ENCODE results near the gene SEMA3B.

Gene SEMA3B

GRCh38 chr3:50245831-50246516 is 23.0 kb upstream of the SEMA3B start:
- no peaks in the 10 kb centered on the region for H3K9me3 ChIP-seq (ENCODE audit: control insufficient read depth, insufficient read depth, low read length)
- H3K27ac ChIP-seq (ENCODE audit: low read length) = no peak overlapping the region
- no peak overlapping the region for H3K4me3 ChIP-seq (ENCODE audit: low read length)
- WGBS (ENCODE audit: insufficient coverage, insufficient read length) = no CpG with 5 or more reads among the region's 25 CpGs
- peaks cover 5% of the 10 kb centered on the region; the same call in 1 of the 2 replicates for H3K36me3 ChIP-seq (ENCODE audit: control insufficient read depth, insufficient read depth, low read length)
- no peak for DNase-seq (ENCODE audit: low read depth, low spot score)
- H3K27me3 ChIP-seq (ENCODE audit: control insufficient read depth, insufficient read depth, low read length) = no peaks in the 10 kb centered on the region
- H3K4me1 ChIP-seq (ENCODE audit: control insufficient read depth, insufficient read depth, low read length) = peaks cover 22% of the 10 kb centered on the region

GRCh38 chr3:50246517-50246954 is 22.4 kb upstream of the SEMA3B start:
- H3K27me3 ChIP-seq (ENCODE audit: control insufficient read depth, insufficient read depth, low read length) = no peaks in the 10 kb centered on the region
- H3K9me3 ChIP-seq (ENCODE audit: control insufficient read depth, insufficient read depth, low read length) = no peaks in the 10 kb centered on the region
- H3K4me1 ChIP-seq (ENCODE audit: control insufficient read depth, insufficient read depth, low read length) = peaks cover 20% of the 10 kb centered on the region
- no peak for DNase-seq (ENCODE audit: low read depth, low spot score)
- WGBS (ENCODE audit: insufficient coverage, insufficient read length) = no CpG with 5 or more reads among the region's 10 CpGs
- no peak overlapping the region for H3K4me3 ChIP-seq (ENCODE audit: low read length)
- H3K27ac ChIP-seq (ENCODE audit: low read length) = no peak overlapping the region
- H3K36me3 ChIP-seq (ENCODE audit: control insufficient read depth, insufficient read depth, low read length) = peaks cover 8% of the 10 kb centered on the region; the same call in 1 of the 2 replicates

GRCh38 chr3:50248387-50248786 is 20.6 kb upstream of the SEMA3B start:
- WGBS (ENCODE audit: insufficient coverage, insufficient read length) = no CpG with 5 or more reads among the region's 3 CpGs
- DNase-seq (ENCODE audit: low read depth, low spot score) = no peak
- Histone ChIP-seq H3K9me3 (ENCODE audit: control insufficient read depth, insufficient read depth, low read length) (no peaks in the 10 kb centered on the region), H3K27ac (ENCODE audit: low read length) (no peak overlapping the region), H3K4me3 (ENCODE audit: low read length) (no peak overlapping the region), H3K36me3 (ENCODE audit: control insufficient read depth, insufficient read depth, low read length) (peaks cover 17% of the 10 kb centered on the region), H3K4me1 (ENCODE audit: control insufficient read depth, insufficient read depth, low read length) (peaks cover 7% of the 10 kb centered on the region), H3K27me3 (ENCODE audit: control insufficient read depth, insufficient read depth, low read length) (no peaks in the 10 kb centered on the region)

- Histone ChIP-seq H3K36me3 (ENCODE audit: control insufficient read depth, insufficient read depth, low read length) (peaks cover 17% of the 10 kb centered on the region), H3K27ac (ENCODE audit: low read length) (no peak overlapping the region), H3K4me1 (ENCODE audit: control insufficient read depth, insufficient read depth, low read length) (peaks cover 7% of the 10 kb centered on the region), H3K9me3 (ENCODE audit: control insufficient read depth, insufficient read depth, low read length) (no peaks in the 10 kb centered on the region), H3K4me3 (ENCODE audit: low read length) (no peak overlapping the region), H3K27me3 (ENCODE audit: control insufficient read depth, insufficient read depth, low read length) (no peaks in the 10 kb centered on the region)
- no peak for DNase-seq (ENCODE audit: low read depth, low spot score)
- WGBS (ENCODE audit: insufficient coverage, insufficient read length) = no CpG with 5 or more reads among the region's 5 CpGs
Observed at GRCh38 chr3:50249457-50249856, 19.5 kb upstream of the SEMA3B start.

- H3K4me3 ChIP-seq (ENCODE audit: low read length) = no peak overlapping the region
- H3K4me1 ChIP-seq (ENCODE audit: control insufficient read depth, insufficient read depth, low read length) = peaks cover 5% of the 10 kb centered on the region
- H3K36me3 ChIP-seq (ENCODE audit: control insufficient read depth, insufficient read depth, low read length) = peaks cover 17% of the 10 kb centered on the region
- no peaks in the 10 kb centered on the region for H3K9me3 ChIP-seq (ENCODE audit: control insufficient read depth, insufficient read depth, low read length)
- no peak for DNase-seq (ENCODE audit: low read depth, low spot score)
- H3K27me3 ChIP-seq (ENCODE audit: control insufficient read depth, insufficient read depth, low read length) = no peaks in the 10 kb centered on the region
- WGBS (ENCODE audit: insufficient coverage, insufficient read length) = no CpG with 5 or more reads among the region's 4 CpGs
- no peak overlapping the region for H3K27ac ChIP-seq (ENCODE audit: low read length)
Observed at GRCh38 chr3:50250514-50250913, 18.4 kb upstream of the SEMA3B start.

- Histone ChIP-seq H3K27me3 (ENCODE audit: control insufficient read depth, insufficient read depth, low read length) (no peaks in the 10 kb centered on the region), H3K4me3 (ENCODE audit: low read length) (no peak overlapping the region), H3K9me3 (ENCODE audit: control insufficient read depth, insufficient read depth, low read length) (no peaks in the 10 kb centered on the region), H3K36me3 (ENCODE audit: control insufficient read depth, insufficient read depth, low read length) (peaks cover 19% of the 10 kb centered on the region), H3K4me1 (ENCODE audit: control insufficient read depth, insufficient read depth, low read length) (peaks cover 4% of the 10 kb centered on the region), H3K27ac (ENCODE audit: low read length) (no peak overlapping the region)
- no CpG with 5 or more reads among the region's 8 CpGs for WGBS (ENCODE audit: insufficient coverage, insufficient read length)
- no peak for DNase-seq (ENCODE audit: low read depth, low spot score)
Observed at GRCh38 chr3:50251220-50251619, 17.7 kb upstream of the SEMA3B start.

- Histone ChIP-seq H3K4me3 (ENCODE audit: low read length) (no peak overlapping the region), H3K27ac (ENCODE audit: low read length) (no peak overlapping the region), H3K9me3 (ENCODE audit: control insufficient read depth, insufficient read depth, low read length) (no peaks in the 10 kb centered on the region), H3K36me3 (ENCODE audit: control insufficient read depth, insufficient read depth, low read length) (peaks cover 33% of the 10 kb centered on the region), H3K27me3 (ENCODE audit: control insufficient read depth, insufficient read depth, low read length) (no peaks in the 10 kb centered on the region), H3K4me1 (ENCODE audit: control insufficient read depth, insufficient read depth, low read length) (peaks cover 4% of the 10 kb centered on the region; the same call in 1 of the 2 replicates)
- no CpG with 5 or more reads among the region's 8 CpGs for WGBS (ENCODE audit: insufficient coverage, insufficient read length)
- DNase-seq (ENCODE audit: low read depth, low spot score) = no peak
Observed at GRCh38 chr3:50254577-50255250, 14.2 kb upstream of the SEMA3B start.

- Histone ChIP-seq H3K4me1 (ENCODE audit: control insufficient read depth, insufficient read depth, low read length) (peaks cover 4% of the 10 kb centered on the region; the same call in 1 of the 2 replicates), H3K4me3 (ENCODE audit: low read length) (no peak overlapping the region), H3K9me3 (ENCODE audit: control insufficient read depth, insufficient read depth, low read length) (no peaks in the 10 kb centered on the region), H3K36me3 (ENCODE audit: control insufficient read depth, insufficient read depth, low read length) (peaks cover 32% of the 10 kb centered on the region), H3K27me3 (ENCODE audit: control insufficient read depth, insufficient read depth, low read length) (no peaks in the 10 kb centered on the region), H3K27ac (ENCODE audit: low read length) (no peak overlapping the region)
- no CpG with 5 or more reads among the region's 9 CpGs for WGBS (ENCODE audit: insufficient coverage, insufficient read length)
- DNase-seq (ENCODE audit: low read depth, low spot score) = no peak
Observed at GRCh38 chr3:50255251-50255615, 13.7 kb upstream of the SEMA3B start.

- H3K9me3 ChIP-seq (ENCODE audit: control insufficient read depth, insufficient read depth, low read length) = no peaks in the 10 kb centered on the region
- H3K27ac ChIP-seq (ENCODE audit: low read length) = no peak overlapping the region
- H3K27me3 ChIP-seq (ENCODE audit: control insufficient read depth, insufficient read depth, low read length) = no peaks in the 10 kb centered on the region
- peaks cover 6% of the 10 kb centered on the region for H3K4me1 ChIP-seq (ENCODE audit: control insufficient read depth, insufficient read depth, low read length)
- WGBS (ENCODE audit: insufficient coverage, insufficient read length) = no CpG with 5 or more reads among the region's 20 CpGs
- DNase-seq (ENCODE audit: low read depth, low spot score) = no peak
- H3K4me3 ChIP-seq (ENCODE audit: low read length) = no peak overlapping the region
- H3K36me3 ChIP-seq (ENCODE audit: control insufficient read depth, insufficient read depth, low read length) = peaks cover 23% of the 10 kb centered on the region
Observed at GRCh38 chr3:50256978-50257890, 11.7 kb upstream of the SEMA3B start.

GRCh38 chr3:50258029-50258680 is 10.8 kb upstream of the SEMA3B start:
- H3K9me3 ChIP-seq (ENCODE audit: control insufficient read depth, insufficient read depth, low read length) = no peaks in the 10 kb centered on the region
- H3K27ac ChIP-seq (ENCODE audit: low read length) = no peak overlapping the region
- no peaks in the 10 kb centered on the region for H3K27me3 ChIP-seq (ENCODE audit: control insufficient read depth, insufficient read depth, low read length)
- peaks cover 6% of the 10 kb centered on the region for H3K4me1 ChIP-seq (ENCODE audit: control insufficient read depth, insufficient read depth, low read length)
- no peak for DNase-seq (ENCODE audit: low read depth, low spot score)
- no CpG with 5 or more reads among the region's 17 CpGs for WGBS (ENCODE audit: insufficient coverage, insufficient read length)
- H3K36me3 ChIP-seq (ENCODE audit: control insufficient read depth, insufficient read depth, low read length) = peaks cover 20% of the 10 kb centered on the region
- H3K4me3 ChIP-seq (ENCODE audit: low read length) = no peak overlapping the region
